Cardiac muscle cell (in vitro differentiated cells and primary cell): Measurements from ENCODE around the gene PDE1A. TPM values are rescaled to one million over a fixed set of nuclear protein-coding genes. Genes with fewer than 3 reads are reported as not detected.

ENCODE experiments used
- DNase-seq, 2 donors: peaks; one replicate each; pipeline versions ENCODE4 v3.0.0 to v3.0.0-alpha.2; 2010 to 2017; ENCODE audit warnings: low read depth in 1 of 2, low spot score in 1 of 2
- H3K27ac ChIP-seq: fragments of 200-600 bp; sonication (generic); 2 replicates; pipeline ENCODE4 v1.5.1; 2016
- H3K27me3 ChIP-seq: fragments of 200-600 bp; sonication (generic); 2 replicates; pipeline ENCODE4 v1.6.0; 2016; ENCODE audit warnings: control low read depth
- H3K36me3 ChIP-seq: fragments of 200-600 bp; sonication (generic); 2 replicates; pipeline ENCODE4 v1.5.1; 2016; ENCODE audit warnings: control low read depth
- H3K4me1 ChIP-seq: fragments of 200-600 bp; sonication (generic); 2 replicates; pipeline ENCODE4 v1.8.1; 2017; ENCODE audit warnings: low read depth, mild to moderate bottlenecking, mixed run types
- H3K4me3 ChIP-seq: fragments of 200-600 bp; sonication (generic); 2 replicates; pipeline ENCODE4 v1.5.1; 2016; ENCODE audit warnings: mild to moderate bottlenecking
- H3K9me3 ChIP-seq: fragments of 200-600 bp; sonication (generic); 2 replicates; pipeline ENCODE4 v1.5.1; 2017; ENCODE audit warnings: low read depth, mild to moderate bottlenecking, control low read depth
- polyA plus RNA-seq: library from polyadenylated mRNA; unstranded; fragments of >200 nt; fragmentation: Nextera tagmentation; extraction: Ambion mirVana; gene quantifications from 2 replicates; pipeline ENCODE4 v1.2.1, GENCODE V29; 2016
- total RNA-seq: library from RNA; depleted of rRNA; stranded (reverse); fragments of >200 nt; gene quantifications from 2 replicates; pipeline ENCODE4 v1.2.3, GENCODE V29; 2016
- TF ChIP-seq, protein P1 (sequence below): IDR thresholded peaks from 2 replicates; pipeline ENCODE4 v1.5.1; 2012; ENCODE audit warnings: low read depth, mild to moderate bottlenecking, low read length

Gene PDE1A
- total and polyA plus RNA-seq, 2 experiments from 2014 or later: 0.06 to 0.60 TPM

DNA sequence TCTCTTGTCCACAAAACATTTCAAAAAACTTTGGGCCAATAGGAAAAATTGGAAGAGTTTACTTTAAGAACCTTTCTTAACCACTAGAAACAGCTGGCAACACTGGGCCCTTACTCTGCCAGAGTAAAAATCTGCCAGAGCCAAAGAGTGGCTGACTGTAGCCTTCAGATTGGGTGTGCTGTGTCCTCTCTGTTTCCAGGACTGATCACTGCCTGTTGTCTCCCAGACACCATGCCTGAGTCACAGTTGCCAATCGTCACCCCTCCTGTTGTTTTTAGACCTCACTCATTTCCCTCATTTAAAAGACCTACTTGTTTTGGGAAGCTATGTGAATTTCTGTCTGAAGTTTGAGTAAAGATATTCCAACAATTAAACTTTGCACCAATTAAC lies 282.1 kb downstream of the PDE1A start:
- H3K27ac ChIP-seq: peak overlapping the region; percentile 81
- H3K9me3 ChIP-seq: no peaks in the 10 kb centered on the region
- H3K4me3 ChIP-seq: no peak overlapping the region
- H3K27me3 ChIP-seq: no peaks in the 10 kb centered on the region
- H3K4me1 ChIP-seq: peaks cover 20% of the 10 kb centered on the region
- DNase-seq: peak; percentile 20 to 23
- H3K36me3 ChIP-seq: no peaks in the 10 kb centered on the region
- TF ChIP-seq, protein P1, sequence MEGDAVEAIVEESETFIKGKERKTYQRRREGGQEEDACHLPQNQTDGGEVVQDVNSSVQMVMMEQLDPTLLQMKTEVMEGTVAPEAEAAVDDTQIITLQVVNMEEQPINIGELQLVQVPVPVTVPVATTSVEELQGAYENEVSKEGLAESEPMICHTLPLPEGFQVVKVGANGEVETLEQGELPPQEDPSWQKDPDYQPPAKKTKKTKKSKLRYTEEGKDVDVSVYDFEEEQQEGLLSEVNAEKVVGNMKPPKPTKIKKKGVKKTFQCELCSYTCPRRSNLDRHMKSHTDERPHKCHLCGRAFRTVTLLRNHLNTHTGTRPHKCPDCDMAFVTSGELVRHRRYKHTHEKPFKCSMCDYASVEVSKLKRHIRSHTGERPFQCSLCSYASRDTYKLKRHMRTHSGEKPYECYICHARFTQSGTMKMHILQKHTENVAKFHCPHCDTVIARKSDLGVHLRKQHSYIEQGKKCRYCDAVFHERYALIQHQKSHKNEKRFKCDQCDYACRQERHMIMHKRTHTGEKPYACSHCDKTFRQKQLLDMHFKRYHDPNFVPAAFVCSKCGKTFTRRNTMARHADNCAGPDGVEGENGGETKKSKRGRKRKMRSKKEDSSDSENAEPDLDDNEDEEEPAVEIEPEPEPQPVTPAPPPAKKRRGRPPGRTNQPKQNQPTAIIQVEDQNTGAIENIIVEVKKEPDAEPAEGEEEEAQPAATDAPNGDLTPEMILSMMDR: no peak

- Histone ChIP-seq H3K4me3 (no peak overlapping the region), H3K27me3 (no peaks in the 10 kb centered on the region), H3K9me3 (no peaks in the 10 kb centered on the region), H3K4me1 (peaks cover 20% of the 10 kb centered on the region), H3K36me3 (no peaks in the 10 kb centered on the region), H3K27ac (peak overlapping the region; percentile 81)
- DNase-seq: no peak
- TF ChIP-seq, protein P1: no peak
Measured at GRCh38 chr2:182144041-182144775, 282.6 kb downstream of the PDE1A start.

DNA sequence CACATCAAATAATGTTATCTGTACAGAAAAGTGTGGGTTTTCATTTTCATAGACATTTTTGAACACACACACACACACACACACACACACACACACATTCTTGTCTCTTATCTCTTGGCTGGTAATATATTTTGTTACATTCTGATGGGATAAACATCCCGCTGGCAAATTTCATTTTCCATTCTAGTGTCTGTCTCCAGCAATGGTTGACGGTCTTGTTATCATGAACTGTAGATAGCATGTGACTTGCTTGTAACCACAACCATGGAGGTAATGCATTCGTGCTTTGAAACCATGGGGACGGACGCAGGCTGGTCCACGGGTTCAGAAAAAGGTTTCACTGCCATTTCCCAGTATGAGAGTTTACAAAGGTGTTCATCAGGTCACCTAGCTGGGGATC lies 284.8 kb downstream of the PDE1A start:
- Histone ChIP-seq H3K27ac (no peak overlapping the region), H3K4me1 (peaks cover 20% of the 10 kb centered on the region), H3K9me3 (no peaks in the 10 kb centered on the region), H3K4me3 (no peak overlapping the region), H3K36me3 (no peaks in the 10 kb centered on the region), H3K27me3 (no peaks in the 10 kb centered on the region)
- peak in 1 of 2 donors; percentile 80 for DNase-seq
- TF ChIP-seq, protein P1: no peak

DNA sequence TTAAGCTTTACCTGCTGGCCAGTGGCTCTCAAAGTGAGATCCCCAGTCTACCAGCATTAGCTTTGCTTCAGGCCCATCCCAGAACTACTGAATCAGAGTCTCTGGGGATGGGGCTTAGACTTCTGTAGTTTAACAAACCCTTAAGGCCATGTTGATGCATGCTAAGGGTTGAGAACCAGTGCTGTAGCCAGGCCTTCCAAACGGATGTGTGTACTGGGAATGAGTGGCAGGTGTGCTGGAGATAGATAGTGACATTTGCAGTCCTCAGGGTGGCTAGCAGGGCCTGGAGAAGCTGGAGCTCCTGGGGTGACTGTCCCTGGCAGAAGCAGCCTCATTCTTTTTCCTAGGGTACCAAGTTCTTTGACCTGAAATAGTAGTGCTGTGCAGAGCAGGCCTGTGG lies 292.6 kb downstream of the PDE1A start:
- TF ChIP-seq, protein P1: no peak
- no peaks in the 10 kb centered on the region for H3K36me3 ChIP-seq
- H3K27me3 ChIP-seq: no peaks in the 10 kb centered on the region
- H3K4me1 ChIP-seq: no peaks in the 10 kb centered on the region
- no peak overlapping the region for H3K27ac ChIP-seq
- DNase-seq: no peak
- H3K4me3 ChIP-seq: no peak overlapping the region
- no peaks in the 10 kb centered on the region for H3K9me3 ChIP-seq

- DNase-seq: peak in 1 of 2 donors; percentile 20
- Histone ChIP-seq H3K4me3 (no peak overlapping the region), H3K9me3 (no peaks in the 10 kb centered on the region)
Measured at GRCh38 chr2:182133195-182133891, 293.5 kb downstream of the PDE1A start.

More at GRCh38 chr2:182133195-182133891, 293.5 kb downstream of the PDE1A start:
- TF ChIP-seq, protein P1: no peak
- H3K36me3 ChIP-seq: no peaks in the 10 kb centered on the region
- H3K27me3 ChIP-seq: no peaks in the 10 kb centered on the region
- no peaks in the 10 kb centered on the region for H3K4me1 ChIP-seq
- no peak overlapping the region for H3K27ac ChIP-seq
